Measurements from ENCODE around the gene IFNAR2. TPM values are rescaled to one million over a fixed set of nuclear protein-coding genes. Genes with fewer than 3 reads are reported as not detected.

IFNAR2 gene
- 1 to 10 TPM; 6.2 to 7.0 TPM for total RNA-seq

DNA sequence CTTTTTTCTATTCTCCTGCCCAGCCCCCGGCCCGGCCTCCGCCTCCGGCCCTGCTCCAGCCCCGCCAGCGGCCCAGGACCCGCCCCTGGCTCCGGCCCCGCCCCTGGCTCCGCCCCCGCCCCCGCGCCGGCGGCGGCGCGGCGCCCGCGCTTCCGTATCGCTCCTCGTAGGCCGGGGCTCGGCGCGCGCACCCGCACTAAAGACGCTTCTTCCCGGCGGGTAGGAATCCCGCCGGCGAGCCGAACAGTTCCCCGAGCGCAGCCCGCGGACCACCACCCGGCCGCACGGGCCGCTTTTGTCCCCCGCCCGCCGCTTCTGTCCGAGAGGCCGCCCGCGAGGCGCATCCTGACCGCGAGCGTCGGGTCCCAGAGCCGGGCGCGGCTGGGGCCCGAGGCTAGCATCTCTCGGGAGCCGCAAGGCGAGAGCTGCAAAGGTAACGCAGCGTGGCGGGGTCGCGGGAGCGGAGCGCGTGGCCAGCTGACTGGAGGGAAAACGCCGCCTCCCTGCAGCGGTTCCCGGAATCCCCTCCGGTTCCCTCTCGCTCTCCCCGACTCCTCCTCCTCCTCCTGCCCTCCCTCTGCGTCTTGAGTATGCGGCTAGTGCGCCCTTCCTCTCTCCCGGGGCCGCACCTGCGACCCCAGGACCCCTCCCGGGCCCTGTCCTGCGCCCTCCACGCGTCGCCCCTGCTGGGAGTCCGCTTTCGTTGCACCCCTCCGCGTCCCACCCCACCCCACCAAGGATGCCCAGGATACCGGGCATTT, at the start of gene IFNAR2:
Gene IFNAR2 (plus strand): TSS at position 155 of the 761 bp plus-strand sequence. CDS start 11,985 bp downstream, outside the sequence.

DNA sequence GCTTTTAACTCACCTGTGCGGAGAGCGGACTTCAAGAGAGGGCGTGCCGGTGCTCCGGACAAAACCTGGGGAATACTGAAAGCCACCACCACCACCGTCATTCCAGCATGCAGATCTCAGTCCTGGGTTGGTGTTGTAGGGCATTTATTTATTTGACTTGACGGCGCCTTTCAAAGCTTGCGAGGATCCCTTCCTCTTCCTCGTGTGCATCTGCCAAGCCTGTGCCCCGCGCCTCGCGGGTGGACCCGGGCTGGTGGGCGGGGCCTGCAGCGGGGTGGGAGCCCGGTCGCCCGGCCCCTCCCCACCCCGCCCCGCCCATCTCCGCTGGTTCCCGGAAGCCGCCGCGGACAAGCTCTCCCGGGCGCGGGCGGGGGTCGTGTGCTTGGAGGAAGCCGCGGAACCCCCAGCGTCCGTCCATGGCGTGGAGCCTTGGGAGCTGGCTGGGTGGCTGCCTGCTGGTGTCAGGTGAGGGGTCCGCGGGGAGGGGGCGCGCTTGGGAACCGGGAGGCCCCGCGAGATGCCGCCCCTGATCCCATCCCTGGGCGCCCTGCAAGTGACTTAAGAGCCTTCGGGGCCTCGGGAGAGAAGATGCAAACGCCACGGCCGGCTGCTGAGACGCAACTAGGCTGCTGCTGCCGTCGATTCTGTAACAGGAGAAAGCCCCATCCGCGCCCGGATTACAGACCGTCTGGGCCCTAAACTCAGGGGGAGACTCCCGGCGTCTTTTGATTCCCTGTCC, 36.5 kb downstream of the IFNAR2 start, which contains the start of gene IL10RB:
Gene IL10RB (plus strand): TSS at position 318 of the 739 bp plus-strand sequence. CDS start 99 bp downstream, at position 417.

Other genes starting within 250 kb of the IFNAR2 start
- not detected for gene OLIG2, start 204.0 kb upstream of the IFNAR2 start, total RNA-seq
- not detected for gene OLIG1, start 159.8 kb upstream of the IFNAR2 start, total RNA-seq
- 10 to 100 TPM; 35.8 to 43.0 TPM for gene IL10RB, start 36.4 kb downstream of the IFNAR2 start, total RNA-seq
- gene IFNAR1, start 95.0 kb downstream of the IFNAR2 start, total RNA-seq: 10 to 100 TPM; 12.0 to 13.1 TPM
- gene IFNGR2, start 173.5 kb downstream of the IFNAR2 start, total RNA-seq: 10 to 100 TPM; 40.6 to 64.6 TPM